Measurements from ENCODE around the gene LAMA4. TPM values are rescaled to one million over a fixed set of nuclear protein-coding genes. Genes with fewer than 3 reads are reported as not detected.

Gene LAMA4
- total RNA-seq, 6 experiments from 2014 or later = 2.9 to 8.3 (median 4.2) TPM

- TF ChIP-seq CTCF (IDR thresholded peaks at IDR 0.05) (no peak), POLR2A (IDR thresholded peaks at IDR 0.05) (no peak)
- Histone ChIP-seq H3K27me3 (no peaks in the 10 kb centered on the region), H3K9me3 (no peaks in the 10 kb centered on the region), H3K4me3 (no peak overlapping the region), H3K27ac (no peak overlapping the region), H3K4me1 (no peaks in the 10 kb centered on the region), H3K36me3 (no peaks in the 10 kb centered on the region)
- ATAC-seq (no peak), DNase-seq (no peak)
- intact Hi-C loops (cut with DNase I) = no loop called here
- no CpG with 5 or more reads among the region's 1 CpG for WGBS (ENCODE audit: insufficient coverage, low coverage, low lambda C conversion rate, missing lambda C conversion rate)
These were observed 44.5 kb upstream of the LAMA4 start for GRCh38 chr6:112298816-112299281.

GRCh38 chr6:112298021-112298745 is 43.8 kb upstream of the LAMA4 start:
- intact Hi-C loops (cut with DNase I) = no loop called here
- Histone ChIP-seq H3K36me3 (no peaks in the 10 kb centered on the region), H3K4me3 (no peak overlapping the region), H3K27me3 (no peaks in the 10 kb centered on the region), H3K27ac (no peak overlapping the region), H3K9me3 (no peaks in the 10 kb centered on the region), H3K4me1 (no peaks in the 10 kb centered on the region)
- ATAC-seq (peak in 3 of 4 donors; percentile 31 to 55 (median 43)), DNase-seq (no peak)
- no peak for TF ChIP-seq POLR2A (IDR thresholded peaks at IDR 0.05)
- WGBS (ENCODE audit: insufficient coverage, low coverage, low lambda C conversion rate, missing lambda C conversion rate) = 74% methylated on average over 7 of the region's 7 CpGs

GRCh38 chr6:112296694-112297093 is 42.3 kb upstream of the LAMA4 start:
- no peak for ATAC-seq
- Histone ChIP-seq H3K27ac (no peak overlapping the region), H3K4me1 (no peaks in the 10 kb centered on the region), H3K4me3 (no peak overlapping the region), H3K36me3 (no peaks in the 10 kb centered on the region), H3K9me3 (no peaks in the 10 kb centered on the region), H3K27me3 (no peaks in the 10 kb centered on the region)
- no peak for TF ChIP-seq CTCF (IDR thresholded peaks at IDR 0.05)
- no peak for TF ChIP-seq POLR2A (IDR thresholded peaks at IDR 0.05)
- intact Hi-C loops (cut with DNase I) = no loop called here
- no peak for DNase-seq

GRCh38 chr6:112296122-112296521 is 41.8 kb upstream of the LAMA4 start:
- Histone ChIP-seq H3K4me3 (no peak overlapping the region), H3K36me3 (no peaks in the 10 kb centered on the region), H3K27ac (no peak overlapping the region), H3K27me3 (no peaks in the 10 kb centered on the region), H3K4me1 (no peaks in the 10 kb centered on the region), H3K9me3 (no peaks in the 10 kb centered on the region)
- intact Hi-C loops (cut with DNase I) = no loop called here
- 80% methylated on average over 2 of the region's 2 CpGs for WGBS (ENCODE audit: insufficient coverage, low coverage, low lambda C conversion rate, missing lambda C conversion rate)
- no peak for DNase-seq
- TF ChIP-seq POLR2A (IDR thresholded peaks at IDR 0.05) (no peak), CTCF (IDR thresholded peaks at IDR 0.05) (peak in 3 of 4 donors; percentile 17 to 37 (median 23))
- ATAC-seq = peak in 3 of 4 donors; percentile 52 to 75 (median 57)

- WGBS (ENCODE audit: insufficient coverage, low coverage, low lambda C conversion rate, missing lambda C conversion rate) = 50% methylated on average over 1 of the region's 1 CpG
- Histone ChIP-seq H3K4me3 (no peak overlapping the region), H3K9me3 (no peaks in the 10 kb centered on the region), H3K27me3 (no peaks in the 10 kb centered on the region), H3K4me1 (no peaks in the 10 kb centered on the region), H3K27ac (no peak overlapping the region), H3K36me3 (no peaks in the 10 kb centered on the region)
- no peak for DNase-seq
- no peak for ATAC-seq
- no peak for TF ChIP-seq POLR2A (IDR thresholded peaks at IDR 0.05)
- no peak for TF ChIP-seq CTCF (IDR thresholded peaks at IDR 0.05)
- intact Hi-C loops (cut with DNase I) = no loop called here
These were observed 36.9 kb upstream of the LAMA4 start for GRCh38 chr6:112291161-112291762.
